HL-60 (cell line): ENCODE results near the gene ANXA2.

Source experiments
- DNase-seq, 2 experiments: peaks; one replicate each; pipeline ENCODE4 v3.0.0-alpha.2; 2010 to 2020; ENCODE audit warnings: low read depth in 1 of 2, low spot score in 1 of 2
- H3K27ac ChIP-seq: fragments of 250-450 bp; sonication (Bioruptor Pico); replicated peaks from 2 replicates; pipeline ENCODE4 v1.5.1; 2020; ENCODE audit warnings: mild to moderate bottlenecking, moderate library complexity
- H3K27me3 ChIP-seq: fragments of 250-450 bp; sonication (Bioruptor Pico); 2 replicates; pipeline ENCODE4 v1.5.1; 2021; ENCODE audit warnings: mild to moderate bottlenecking, moderate library complexity; ENCODE audit not compliant: insufficient read depth, poor library complexity, severe bottlenecking
- H3K4me3 ChIP-seq: replicated peaks from 2 replicates; pipeline ENCODE4 v1.5.1; 2011; ENCODE audit warnings: mild to moderate bottlenecking, control low read depth, low read length; ENCODE audit not compliant: insufficient read depth
- GABPA ChIP-seq: IDR thresholded peaks from 2 replicates; pipeline ENCODE4 v1.6.1; 2012; ENCODE audit warnings: low read depth
- POLR2AphosphoS5 ChIP-seq: IDR thresholded peaks from 2 replicates; pipeline ENCODE4 v1.6.1; 2012; ENCODE audit warnings: low read depth
- SPI1 ChIP-seq: IDR thresholded peaks from 2 replicates; pipeline ENCODE4 v1.6.1; 2012; ENCODE audit warnings: low read depth, mild to moderate bottlenecking, borderline replicate concordance
- TF ChIP-seq, protein P1 (sequence below): IDR thresholded peaks from 2 replicates; pipeline ENCODE4 v1.6.1; 2012; ENCODE audit warnings: low read depth; ENCODE audit not compliant: insufficient replicate concordance
- TF ChIP-seq, protein P2 (sequence below): IDR thresholded peaks from one replicate; pipeline ENCODE4 v1.5.1; 2011; ENCODE audit warnings: low read length, control low read depth, inconsistent platforms; ENCODE audit not compliant: insufficient read depth

ANXA2 gene

DNA sequence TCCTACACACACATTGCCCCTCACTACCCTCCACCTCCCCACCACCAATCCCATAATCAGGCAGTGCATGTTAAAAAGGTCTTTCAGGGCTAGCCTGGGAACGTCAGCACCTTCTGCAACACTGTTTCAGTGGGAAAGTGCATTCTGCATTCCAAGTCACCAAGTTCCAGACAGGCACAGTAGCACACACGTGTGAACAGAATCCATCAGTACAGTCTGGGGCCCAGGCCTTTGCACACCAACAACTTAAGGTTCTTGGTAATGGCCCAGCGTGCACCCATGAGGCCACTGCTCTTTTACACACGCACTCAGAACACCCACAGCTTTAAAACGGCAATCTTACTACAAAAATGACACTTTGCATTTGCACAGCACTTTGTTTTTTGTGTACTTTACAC lies 1.2 kb downstream of the ANXA2 start:
- no peak overlapping the region for H3K27ac ChIP-seq
- TF ChIP-seq SPI1 (no peak), POLR2AphosphoS5 (no peak), GABPA (no peak)
- TF ChIP-seq, protein P1, sequence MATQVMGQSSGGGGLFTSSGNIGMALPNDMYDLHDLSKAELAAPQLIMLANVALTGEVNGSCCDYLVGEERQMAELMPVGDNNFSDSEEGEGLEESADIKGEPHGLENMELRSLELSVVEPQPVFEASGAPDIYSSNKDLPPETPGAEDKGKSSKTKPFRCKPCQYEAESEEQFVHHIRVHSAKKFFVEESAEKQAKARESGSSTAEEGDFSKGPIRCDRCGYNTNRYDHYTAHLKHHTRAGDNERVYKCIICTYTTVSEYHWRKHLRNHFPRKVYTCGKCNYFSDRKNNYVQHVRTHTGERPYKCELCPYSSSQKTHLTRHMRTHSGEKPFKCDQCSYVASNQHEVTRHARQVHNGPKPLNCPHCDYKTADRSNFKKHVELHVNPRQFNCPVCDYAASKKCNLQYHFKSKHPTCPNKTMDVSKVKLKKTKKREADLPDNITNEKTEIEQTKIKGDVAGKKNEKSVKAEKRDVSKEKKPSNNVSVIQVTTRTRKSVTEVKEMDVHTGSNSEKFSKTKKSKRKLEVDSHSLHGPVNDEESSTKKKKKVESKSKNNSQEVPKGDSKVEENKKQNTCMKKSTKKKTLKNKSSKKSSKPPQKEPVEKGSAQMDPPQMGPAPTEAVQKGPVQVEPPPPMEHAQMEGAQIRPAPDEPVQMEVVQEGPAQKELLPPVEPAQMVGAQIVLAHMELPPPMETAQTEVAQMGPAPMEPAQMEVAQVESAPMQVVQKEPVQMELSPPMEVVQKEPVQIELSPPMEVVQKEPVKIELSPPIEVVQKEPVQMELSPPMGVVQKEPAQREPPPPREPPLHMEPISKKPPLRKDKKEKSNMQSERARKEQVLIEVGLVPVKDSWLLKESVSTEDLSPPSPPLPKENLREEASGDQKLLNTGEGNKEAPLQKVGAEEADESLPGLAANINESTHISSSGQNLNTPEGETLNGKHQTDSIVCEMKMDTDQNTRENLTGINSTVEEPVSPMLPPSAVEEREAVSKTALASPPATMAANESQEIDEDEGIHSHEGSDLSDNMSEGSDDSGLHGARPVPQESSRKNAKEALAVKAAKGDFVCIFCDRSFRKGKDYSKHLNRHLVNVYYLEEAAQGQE: no peak
- TF ChIP-seq, protein P2, sequence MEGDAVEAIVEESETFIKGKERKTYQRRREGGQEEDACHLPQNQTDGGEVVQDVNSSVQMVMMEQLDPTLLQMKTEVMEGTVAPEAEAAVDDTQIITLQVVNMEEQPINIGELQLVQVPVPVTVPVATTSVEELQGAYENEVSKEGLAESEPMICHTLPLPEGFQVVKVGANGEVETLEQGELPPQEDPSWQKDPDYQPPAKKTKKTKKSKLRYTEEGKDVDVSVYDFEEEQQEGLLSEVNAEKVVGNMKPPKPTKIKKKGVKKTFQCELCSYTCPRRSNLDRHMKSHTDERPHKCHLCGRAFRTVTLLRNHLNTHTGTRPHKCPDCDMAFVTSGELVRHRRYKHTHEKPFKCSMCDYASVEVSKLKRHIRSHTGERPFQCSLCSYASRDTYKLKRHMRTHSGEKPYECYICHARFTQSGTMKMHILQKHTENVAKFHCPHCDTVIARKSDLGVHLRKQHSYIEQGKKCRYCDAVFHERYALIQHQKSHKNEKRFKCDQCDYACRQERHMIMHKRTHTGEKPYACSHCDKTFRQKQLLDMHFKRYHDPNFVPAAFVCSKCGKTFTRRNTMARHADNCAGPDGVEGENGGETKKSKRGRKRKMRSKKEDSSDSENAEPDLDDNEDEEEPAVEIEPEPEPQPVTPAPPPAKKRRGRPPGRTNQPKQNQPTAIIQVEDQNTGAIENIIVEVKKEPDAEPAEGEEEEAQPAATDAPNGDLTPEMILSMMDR: no peak
- H3K27me3 ChIP-seq: peaks cover 15% of the 10 kb centered on the region
- no peak overlapping the region for H3K4me3 ChIP-seq
- no peak for DNase-seq

DNA sequence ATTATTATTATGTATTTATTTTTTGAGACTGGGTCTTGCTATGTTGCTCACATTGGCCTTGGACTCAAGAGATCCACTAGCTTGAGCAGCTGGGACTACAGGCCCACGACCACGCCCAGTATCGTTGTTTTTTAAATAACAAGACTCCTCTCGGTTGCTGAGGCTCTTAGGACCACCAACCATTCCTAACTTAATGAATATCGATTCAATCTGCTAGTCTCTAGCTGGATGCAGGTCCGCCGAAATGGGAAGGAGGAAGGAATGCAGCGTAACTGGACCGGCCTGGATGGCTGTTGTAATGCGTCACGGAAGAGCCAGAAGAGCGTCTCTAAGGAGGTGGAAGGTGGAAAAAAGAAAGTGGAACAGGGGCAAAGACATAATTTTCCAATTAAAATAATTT lies 1.7 kb downstream of the ANXA2 start:
- TF ChIP-seq GABPA: no peak
- TF ChIP-seq SPI1: no peak
- TF ChIP-seq, protein P1: no peak
- TF ChIP-seq POLR2AphosphoS5: no peak
- TF ChIP-seq, protein P2: no peak
- H3K27ac ChIP-seq: no peak overlapping the region

DNA sequence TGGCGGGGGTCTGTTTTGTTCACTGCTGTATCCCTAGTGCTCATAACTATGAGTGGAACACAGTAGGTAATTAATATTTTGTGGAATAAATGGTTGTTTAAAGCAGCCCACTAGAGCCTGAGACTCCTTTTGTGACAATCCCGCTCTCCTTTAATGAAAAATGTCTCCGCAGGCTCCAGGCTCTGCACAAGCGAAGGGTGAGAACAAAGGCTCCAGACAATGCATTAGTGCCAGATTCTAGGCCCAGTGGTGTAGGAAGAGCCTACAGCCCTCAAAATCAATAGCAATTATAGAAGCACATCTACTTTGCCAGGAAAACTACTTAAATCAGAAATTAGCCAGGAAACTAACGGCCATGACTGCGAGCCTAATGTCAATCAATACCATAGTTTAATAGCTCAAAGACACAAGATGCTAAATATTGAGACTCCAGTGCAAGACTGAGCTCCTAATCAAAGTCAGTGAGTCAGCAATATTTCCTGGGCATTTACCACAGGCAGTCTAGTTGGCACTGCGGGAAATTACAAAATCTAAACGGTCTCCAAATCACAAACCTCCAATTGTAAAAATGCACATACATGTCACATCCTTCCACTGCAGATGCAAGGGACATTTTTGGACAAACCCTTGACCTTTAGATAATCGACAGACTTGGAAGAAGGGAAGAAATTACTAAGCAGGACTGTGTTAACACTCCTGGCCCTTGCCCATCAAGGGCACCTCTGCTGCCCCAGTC lies 2.3 kb downstream of the ANXA2 start:
- TF ChIP-seq POLR2AphosphoS5 (no peak), SPI1 (no peak), GABPA (no peak)
- TF ChIP-seq, protein P2: no peak
- TF ChIP-seq, protein P1: no peak
- peaks cover 15% of the 10 kb centered on the region for H3K27me3 ChIP-seq
- H3K27ac ChIP-seq: no peak overlapping the region
- peak in 1 of 2 experiments; percentile 39 for DNase-seq
- H3K4me3 ChIP-seq: no peak overlapping the region

More for the DNA sequence above, 1.7 kb downstream of the ANXA2 start:
- Histone ChIP-seq H3K4me3 (no peak overlapping the region), H3K27me3 (peaks cover 15% of the 10 kb centered on the region)
- DNase-seq: no peak
